ENCODE data around the gene SNRPB2. TPM values are rescaled to one million over a fixed set of nuclear protein-coding genes. Genes with fewer than 3 reads are reported as not detected.

SNRPB2 gene
- total RNA-seq, 1 donor, result 58.6 TPM

GRCh38 chr20:16745204-16745603, 15.4 kb downstream of the SNRPB2 start:
- no peak for TF ChIP-seq CTCF (IDR thresholded peaks at IDR 0.05; ENCODE audit: insufficient read depth, low read length)
- no peak overlapping the region for H3K4me3 ChIP-seq (ENCODE audit: low read depth, low read length)

DNA sequence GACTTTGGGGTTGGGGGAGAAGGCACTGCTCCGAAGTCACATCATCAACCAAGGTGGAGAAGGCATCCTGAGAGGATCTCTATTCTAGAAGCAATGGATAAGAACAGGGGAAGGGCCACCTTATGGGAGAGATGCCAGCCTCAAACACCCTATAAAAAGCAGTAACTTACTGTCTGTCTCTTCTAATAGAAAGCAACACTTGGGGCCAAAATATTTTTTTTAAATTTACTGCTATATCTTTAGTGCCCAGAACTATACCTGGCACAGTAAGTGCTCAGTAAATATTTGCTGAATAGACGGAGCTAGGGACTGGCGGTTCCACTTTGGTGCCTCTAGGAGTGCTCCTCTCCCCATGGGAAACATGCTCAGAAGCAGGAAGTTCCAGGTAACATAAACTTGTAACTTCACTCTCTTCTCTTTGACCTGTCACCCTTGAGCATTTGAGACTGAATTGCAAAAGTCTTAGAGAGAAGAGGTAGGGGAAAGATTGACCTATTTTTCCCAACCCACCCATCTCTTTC, 17.5 kb downstream of the SNRPB2 start:
- DNase-seq (ENCODE audit: low read depth), result no peak
- no peak overlapping the region for H3K4me3 ChIP-seq (ENCODE audit: low read depth, low read length)
- TF ChIP-seq CTCF (IDR thresholded peaks at IDR 0.05; ENCODE audit: insufficient read depth, low read length), result no peak

More at GRCh38 chr20:16745204-16745603, 15.4 kb downstream of the SNRPB2 start:
- no peak for DNase-seq (ENCODE audit: low read depth)

DNA sequence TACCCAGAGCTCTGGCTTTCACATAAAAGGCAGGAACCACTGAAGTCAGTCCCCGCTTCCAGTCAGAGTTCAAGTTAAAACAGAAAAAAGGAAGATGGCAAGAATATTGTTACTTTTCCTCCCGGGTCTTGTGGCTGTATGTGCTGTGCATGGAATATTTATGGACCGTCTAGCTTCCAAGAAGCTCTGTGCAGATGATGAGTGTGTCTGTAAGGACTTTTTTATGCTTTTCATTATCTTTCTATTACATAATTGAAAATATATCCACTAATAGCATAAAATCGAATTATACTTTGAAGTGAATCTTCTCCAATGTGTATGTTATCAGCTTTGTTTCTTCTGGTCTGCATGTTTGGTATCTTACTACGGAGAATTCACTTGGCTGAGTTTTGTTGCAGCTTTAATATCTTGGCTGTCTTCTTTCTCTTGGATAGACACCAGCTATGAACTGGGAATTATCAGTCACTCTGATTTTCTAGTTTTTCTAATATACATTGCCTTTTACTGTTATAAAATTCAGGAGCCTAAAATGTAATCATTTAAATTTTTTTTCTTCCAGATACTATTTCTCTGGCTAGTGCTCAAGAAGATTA, 18.6 kb downstream of the SNRPB2 start, which contains the start of gene OTOR:
Gene OTOR (plus strand): TSS at position 51 of the 593 bp plus-strand sequence. CDS start 44 bp downstream, at position 95.
- H3K4me3 ChIP-seq (ENCODE audit: low read depth, low read length), result no peak within 1 kb of the TSS
- no peak for DNase-seq (ENCODE audit: low read depth)
- no peak for TF ChIP-seq CTCF (IDR thresholded peaks at IDR 0.05; ENCODE audit: insufficient read depth, low read length)

- DNase-seq (ENCODE audit: low read depth), result no peak
- no peak for TF ChIP-seq CTCF (IDR thresholded peaks at IDR 0.05; ENCODE audit: insufficient read depth, low read length)
- H3K4me3 ChIP-seq (ENCODE audit: low read depth, low read length), result no peak overlapping the region
Observed at GRCh38 chr20:16749573-16749972, 19.7 kb downstream of the SNRPB2 start.

GRCh38 chr20:16752082-16752481, 22.3 kb downstream of the SNRPB2 start:
- no peak for TF ChIP-seq CTCF (IDR thresholded peaks at IDR 0.05; ENCODE audit: insufficient read depth, low read length)
- DNase-seq (ENCODE audit: low read depth), result no peak
- H3K4me3 ChIP-seq (ENCODE audit: low read depth, low read length), result no peak overlapping the region

- TF ChIP-seq CTCF (IDR thresholded peaks at IDR 0.05; ENCODE audit: insufficient read depth, low read length), result no peak
- DNase-seq (ENCODE audit: low read depth), result no peak
- H3K4me3 ChIP-seq (ENCODE audit: low read depth, low read length), result no peak overlapping the region
Observed at GRCh38 chr20:16752901-16753300, 23.1 kb downstream of the SNRPB2 start.
